Coronary artery (tissue), 2 donors: ENCODE data around the gene CADM4.

Experiments
- DNase-seq: peaks from one replicate; pipeline ENCODE4 v3.0.0-alpha.2; 2017; ENCODE audit warnings: low spot score
- H3K27ac ChIP-seq, 2 donors: fragments of 200-600 bp; sonication (generic); one replicate each; pipeline ENCODE4 v1.5.1; 2016 to 2019
- H3K4me3 ChIP-seq: fragments of 200-600 bp; sonication (generic); 2 replicates; pipeline ENCODE4 v1.5.1; 2016; ENCODE audit warnings: mild to moderate bottlenecking, moderate library complexity
- CTCF ChIP-seq: fragments of 200-600 bp; sonication (generic); IDR thresholded peaks from one replicate; pipeline ENCODE4 v1.5.1; 2019; ENCODE audit warnings: antibody characterized with exemption

Gene CADM4

GRCh38 chr19:43633520-43633919 is 6.1 kb downstream of the CADM4 start:
- H3K27ac ChIP-seq, result no peak overlapping the region
- TF ChIP-seq CTCF, result no peak
- no peak overlapping the region for H3K4me3 ChIP-seq
- DNase-seq, result no peak

GRCh38 chr19:43631491-43631890 is 8.2 kb downstream of the CADM4 start:
- TF ChIP-seq CTCF, result no peak
- no peak overlapping the region for H3K4me3 ChIP-seq
- no peak for DNase-seq
- H3K27ac ChIP-seq, result no peak overlapping the region

GRCh38 chr19:43628646-43629326 is 10.9 kb downstream of the CADM4 start:
- Histone ChIP-seq H3K4me3 (no peak overlapping the region), H3K27ac (no peak overlapping the region)
- no peak for DNase-seq
- TF ChIP-seq CTCF, result no peak

GRCh38 chr19:43626838-43627237 is 12.8 kb downstream of the CADM4 start:
- DNase-seq, result no peak
- Histone ChIP-seq H3K4me3 (no peak overlapping the region), H3K27ac (no peak overlapping the region)
- no peak for TF ChIP-seq CTCF

GRCh38 chr19:43625918-43626579 is 13.6 kb downstream of the CADM4 start:
- DNase-seq, result no peak
- H3K27ac ChIP-seq, result no peak overlapping the region
- no peak for TF ChIP-seq CTCF
- H3K4me3 ChIP-seq, result no peak overlapping the region

- no peak for TF ChIP-seq CTCF
- H3K4me3 ChIP-seq, result no peak overlapping the region
- no peak for DNase-seq
- H3K27ac ChIP-seq, result no peak overlapping the region
These were observed 14.7 kb downstream of the CADM4 start for GRCh38 chr19:43624933-43625332.
